T-helper 2 cell treated with Interferon-gamma antibody and Interleukin-4, amounts not matched to agents 100 ng/mL and 5 ng/mL, for 36 hours (primary cell): ENCODE data around the gene DIDO1. TPM values are rescaled to one million over a fixed set of nuclear protein-coding genes. Genes with fewer than 3 reads are reported as not detected.

Experiments used
- intact Hi-C: fragments of 100-400 bp; cut with micrococcal nuclease; formaldehyde crosslinking; loops from one replicate; pipeline ENCODE4 v1.15.1; 2023
- total RNA-seq: library from RNA; stranded (reverse); gene quantifications from 2 replicates; pipeline ENCODE4 v1.2.3, GENCODE V29; 2022

DIDO1 gene
- 69.7 and 72.8 TPM in 2 replicates for total RNA-seq

GRCh38 chr20:62926229-62927127, at the start of gene DIDO1:
Gene DIDO1 (minus strand): TSS chr20:62926505.
- intact Hi-C loops = loop anchor here (5.0 kb wide), 1 partner anchor 129 kb away; the partner anchor contains the start of gene MRGBP

GRCh38 chr20:62975251-62975760, 49.0 kb upstream of the DIDO1 start:
- intact Hi-C loops = no loop called here

- intact Hi-C loops = loop anchor here (1.0 kb wide), 1 partner anchor 36 kb away; no protein-coding TSS in a partner anchor
Measured at GRCh38 chr20:62972845-62973745, 46.8 kb upstream of the DIDO1 start.

- intact Hi-C loops = loop anchor here (1.0 kb wide), 1 partner anchor 37 kb away; no protein-coding TSS in a partner anchor
Measured at GRCh38 chr20:62971950-62972844, 45.9 kb upstream of the DIDO1 start.

GRCh38 chr20:62971211-62971949, 45.1 kb upstream of the DIDO1 start:
- intact Hi-C loops = no loop called here

- intact Hi-C loops = no loop called here
Measured at GRCh38 chr20:62970307-62971210, 44.3 kb upstream of the DIDO1 start.

- intact Hi-C loops = no loop called here
Measured at GRCh38 chr20:62969939-62970306, 43.6 kb upstream of the DIDO1 start.

GRCh38 chr20:62969179-62969760, 43.0 kb upstream of the DIDO1 start:
- intact Hi-C loops = no loop called here

- intact Hi-C loops = no loop called here
Measured at GRCh38 chr20:62968378-62969178, 42.3 kb upstream of the DIDO1 start.

GRCh38 chr20:62967628-62968351, 41.5 kb upstream of the DIDO1 start:
- intact Hi-C loops = no loop called here

- intact Hi-C loops = no loop called here
Measured at GRCh38 chr20:62967149-62967501, 40.8 kb upstream of the DIDO1 start.

- intact Hi-C loops = no loop called here
Measured at GRCh38 chr20:62966212-62967148, 40.2 kb upstream of the DIDO1 start.

GRCh38 chr20:62965363-62965771, 39.1 kb upstream of the DIDO1 start:
- intact Hi-C loops = no loop called here

- intact Hi-C loops = no loop called here
Measured at GRCh38 chr20:62964700-62965099, 38.4 kb upstream of the DIDO1 start.

GRCh38 chr20:62963614-62964397, 37.5 kb upstream of the DIDO1 start:
- intact Hi-C loops = no loop called here
